Ecto neural progenitor cell (in vitro differentiated cells): ENCODE results near the gene KCTD6.

Experiments used
- DNase-seq: peaks from one replicate; pipeline ENCODE4 v3.0.0-alpha.2; 2018; ENCODE audit warnings: low spot score

The KCTD6 gene

DNA sequence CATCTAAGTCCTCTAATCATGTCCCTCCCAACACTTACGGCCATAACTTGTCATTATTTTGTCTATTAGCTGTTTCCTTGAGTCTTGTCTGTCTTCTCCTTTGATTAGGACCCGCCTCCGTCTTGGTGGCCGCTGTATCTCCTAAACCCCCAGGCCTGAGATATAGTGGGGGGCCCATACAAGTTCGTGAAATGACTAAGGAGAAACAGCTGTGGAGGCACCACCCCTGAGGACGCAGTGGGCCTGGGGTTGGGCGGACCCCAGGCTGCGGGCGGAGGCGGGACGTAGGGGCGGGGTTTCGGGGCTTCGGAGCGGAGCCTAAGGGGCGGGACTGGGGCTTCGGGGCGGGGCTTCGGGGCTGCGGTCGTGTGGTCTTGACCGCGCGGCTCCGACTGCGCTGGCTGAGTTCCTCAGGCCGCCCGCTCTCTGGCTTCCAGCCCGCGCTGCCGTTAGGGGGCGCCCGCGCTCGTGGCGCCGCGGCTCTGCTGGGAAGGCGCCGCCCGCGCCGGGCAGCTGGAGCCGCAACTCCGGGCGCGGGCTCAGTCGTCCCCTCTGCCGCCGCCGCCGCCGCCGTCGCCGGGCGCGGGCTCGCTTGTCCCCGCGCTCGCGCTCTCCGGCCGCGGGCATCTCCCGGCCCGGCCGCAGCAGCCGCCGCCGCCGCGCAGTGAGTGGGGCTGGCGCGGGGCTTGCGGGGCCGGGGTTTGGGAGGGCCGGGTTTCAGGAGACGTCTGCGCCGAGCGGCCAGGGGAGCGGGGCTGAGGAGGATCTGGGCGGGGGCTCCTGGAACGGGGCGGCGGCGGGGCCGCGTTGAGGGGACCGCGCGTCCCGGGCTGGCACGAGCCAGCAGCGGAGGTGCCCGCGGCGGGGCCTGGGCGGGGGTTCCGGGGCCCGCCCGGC is at the start of gene KCTD6:
Gene KCTD6, plus strand, starts transcription at position 591 of the 897 bp plus-strand sequence. CDS start 6,660 bp downstream, outside the sequence.
- peak; percentile 95 for DNase-seq

- no peak for DNase-seq
These were observed 39.7 kb upstream of the KCTD6 start for GRCh38 chr3:58452176-58452575.

DNA sequence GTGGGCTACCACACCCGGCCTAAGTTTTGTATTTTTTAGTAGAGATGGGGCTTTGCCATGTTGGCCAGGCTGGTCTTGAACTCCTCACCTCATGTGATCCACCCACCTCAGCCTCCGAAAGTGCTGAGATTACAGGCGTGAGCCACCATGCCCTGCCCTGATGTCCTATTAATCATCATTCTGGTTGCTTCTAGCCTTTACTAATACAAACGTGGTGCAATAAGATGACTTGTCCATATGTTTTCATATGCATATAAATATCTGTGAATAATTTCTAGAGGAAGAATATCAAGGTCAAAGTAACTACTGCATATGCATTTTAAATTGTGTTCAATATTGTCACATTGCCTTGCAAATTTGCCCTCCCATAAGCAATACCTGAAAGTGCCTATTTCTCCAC is 32.7 kb upstream of the KCTD6 start:
- DNase-seq: no peak

GRCh38 chr3:58462829-58463180 is 29.1 kb upstream of the KCTD6 start:
- DNase-seq: no peak

GRCh38 chr3:58463181-58463941 is 28.5 kb upstream of the KCTD6 start:
- peak; percentile 81 for DNase-seq

DNA sequence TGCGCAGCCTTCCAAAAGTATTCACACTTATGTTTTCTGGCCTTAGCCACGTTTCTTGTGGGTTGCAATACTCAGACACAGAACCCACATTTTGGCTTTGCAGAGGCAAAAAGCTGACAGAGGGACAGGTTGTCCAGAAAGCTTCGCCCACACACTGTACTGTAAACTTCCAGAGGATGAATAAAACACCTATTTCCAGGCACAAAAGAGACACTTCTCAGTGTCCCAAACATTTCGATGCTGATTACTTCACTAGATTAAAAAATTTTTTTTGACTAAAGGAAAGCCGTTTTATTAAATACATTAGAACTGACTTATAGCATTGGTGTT is 28.0 kb upstream of the KCTD6 start:
- DNase-seq: no peak

DNA sequence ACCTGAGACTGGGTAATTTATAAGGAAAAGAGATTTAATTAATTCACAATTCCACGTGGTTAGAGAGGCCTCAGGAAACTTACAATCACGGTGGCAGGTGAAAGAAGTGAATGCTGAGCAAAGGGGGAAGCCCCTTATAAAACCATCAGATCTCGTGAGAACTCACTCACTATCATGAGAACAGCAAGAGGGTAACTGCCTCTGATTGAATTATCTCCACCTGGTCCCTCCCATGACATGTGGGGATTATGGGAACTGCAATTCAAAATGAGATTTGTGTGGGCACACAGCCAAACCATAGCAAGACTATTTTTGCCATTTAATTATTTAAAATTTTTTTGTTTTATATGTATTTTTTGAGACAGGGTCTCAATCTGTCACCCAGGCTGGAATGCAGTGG is 27.0 kb upstream of the KCTD6 start:
- DNase-seq: no peak

- DNase-seq: no peak
These were observed 24.9 kb upstream of the KCTD6 start for GRCh38 chr3:58466899-58467563.

GRCh38 chr3:58469096-58469495 is 22.8 kb upstream of the KCTD6 start:
- no peak for DNase-seq

GRCh38 chr3:58470363-58471024 is 21.4 kb upstream of the KCTD6 start:
- DNase-seq: no peak

DNA sequence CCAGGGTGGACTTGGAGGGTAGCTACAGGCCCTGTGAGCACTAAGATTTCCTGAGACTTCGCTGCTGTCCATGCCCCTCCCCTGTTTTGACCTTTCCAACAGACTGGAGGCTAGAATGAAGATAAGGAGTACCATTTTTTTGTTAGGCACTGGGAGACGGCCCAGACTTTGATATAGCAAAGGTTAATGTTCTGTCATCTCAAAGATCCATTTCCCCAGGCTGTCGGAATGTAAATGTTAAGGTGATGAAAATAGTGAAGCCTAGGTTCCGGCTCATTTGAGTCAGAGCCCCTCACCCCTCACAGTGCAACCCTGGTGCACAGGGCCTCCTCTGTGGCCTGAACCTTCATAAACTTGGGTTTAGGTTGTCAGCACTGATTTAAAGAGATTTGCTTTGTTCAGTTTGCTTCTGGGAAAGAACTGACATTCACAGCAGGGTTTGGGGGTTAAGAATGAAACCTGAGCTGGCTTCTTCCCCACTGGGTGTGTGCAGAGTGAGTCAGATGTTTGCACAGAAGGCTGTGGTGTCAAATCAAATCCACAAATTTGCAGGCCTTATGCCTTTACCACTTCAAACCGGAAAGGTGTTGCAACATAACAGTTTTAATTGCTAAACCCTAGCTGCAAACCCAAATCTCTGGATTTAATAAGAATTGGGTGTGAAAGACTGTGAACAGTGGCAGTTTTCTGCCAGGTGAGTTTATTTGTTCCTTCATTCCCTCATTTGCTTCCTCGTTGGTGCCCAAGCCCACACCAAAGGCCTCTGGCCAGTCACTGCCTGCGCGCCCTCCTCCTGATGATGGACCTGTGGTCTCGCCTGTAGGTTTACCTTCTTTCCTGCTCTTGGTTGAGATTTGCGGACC is 20.6 kb upstream of the KCTD6 start:
- no peak for DNase-seq

GRCh38 chr3:58473275-58473674 is 18.6 kb upstream of the KCTD6 start:
- no peak for DNase-seq

DNA sequence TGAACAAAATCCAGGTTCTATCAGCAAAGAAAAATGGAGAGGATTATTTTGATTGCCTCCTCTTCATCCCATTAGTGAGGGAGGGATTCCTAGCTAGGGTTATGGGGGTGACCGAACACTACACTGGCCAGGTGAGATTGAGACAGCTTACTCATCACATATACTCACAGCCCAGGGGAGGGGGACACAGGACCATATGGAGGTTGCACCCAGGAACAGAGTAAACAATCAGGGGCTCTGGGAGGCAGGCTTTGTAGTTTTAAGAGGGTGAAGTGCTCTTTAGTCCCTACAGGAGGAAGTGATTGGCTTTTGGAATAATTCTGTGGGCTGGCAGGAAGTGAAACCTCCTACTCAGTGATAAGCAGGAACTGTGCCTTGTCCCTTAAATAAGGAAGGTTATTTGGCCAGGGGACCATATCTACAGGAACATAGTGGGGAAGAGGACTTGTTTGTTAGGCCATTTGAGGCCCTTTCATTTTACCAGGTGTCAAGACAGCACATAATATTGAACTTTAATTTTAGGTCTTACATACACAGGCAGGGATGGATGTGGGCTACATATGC is 17.5 kb upstream of the KCTD6 start:
- no peak for DNase-seq

DNA sequence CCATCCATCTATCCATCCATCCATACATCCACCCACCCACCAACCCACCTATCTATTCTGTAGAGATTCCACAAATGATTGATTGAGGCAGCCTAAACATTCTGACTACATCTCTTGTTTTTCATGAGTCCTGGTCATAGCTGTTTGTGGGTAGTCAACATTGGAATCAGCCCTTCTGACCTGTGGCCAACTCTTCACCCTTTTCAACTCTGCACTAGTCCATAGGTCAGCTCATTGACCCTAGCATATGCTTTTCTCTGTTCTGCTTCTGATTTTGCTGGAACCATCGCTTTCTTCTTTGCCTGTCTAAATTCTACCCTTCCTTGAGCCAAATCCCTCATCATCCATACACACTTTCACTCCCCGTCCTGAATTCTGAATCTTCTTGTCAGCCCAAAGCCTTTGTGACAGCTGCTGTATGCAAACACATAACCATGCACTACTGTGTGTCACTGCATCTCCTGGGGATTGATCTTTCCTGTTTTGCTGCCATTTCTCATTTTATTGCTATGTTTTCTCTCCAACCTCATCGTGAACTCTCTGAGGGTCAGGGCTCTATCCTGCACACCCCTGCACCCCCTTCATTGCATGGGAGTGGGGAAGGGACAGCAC is 16.8 kb upstream of the KCTD6 start:
- DNase-seq: no peak

- DNase-seq: no peak
These were observed 13.1 kb upstream of the KCTD6 start for GRCh38 chr3:58478781-58479180.

DNA sequence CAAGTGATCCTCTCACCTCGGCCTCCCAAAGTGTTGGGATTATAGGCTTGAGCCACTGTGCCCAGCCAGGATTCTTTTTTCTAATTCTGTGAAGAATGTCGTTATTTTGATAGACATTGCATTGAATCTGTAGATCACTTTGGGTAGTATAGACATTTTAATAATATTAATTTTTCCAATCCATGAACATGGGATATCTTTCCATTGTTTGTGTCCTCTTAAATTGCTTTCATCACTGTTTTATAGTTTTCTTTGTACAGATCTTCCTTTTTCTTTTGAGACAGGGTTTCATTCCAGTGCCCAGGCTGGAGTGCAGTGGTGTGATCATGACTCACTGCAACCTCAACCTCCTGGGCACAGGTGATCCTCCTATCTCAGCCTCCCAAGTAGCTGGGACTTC is 11.6 kb upstream of the KCTD6 start:
- DNase-seq: no peak

GRCh38 chr3:58482917-58483636 is 8.8 kb upstream of the KCTD6 start:
- no peak for DNase-seq

DNA sequence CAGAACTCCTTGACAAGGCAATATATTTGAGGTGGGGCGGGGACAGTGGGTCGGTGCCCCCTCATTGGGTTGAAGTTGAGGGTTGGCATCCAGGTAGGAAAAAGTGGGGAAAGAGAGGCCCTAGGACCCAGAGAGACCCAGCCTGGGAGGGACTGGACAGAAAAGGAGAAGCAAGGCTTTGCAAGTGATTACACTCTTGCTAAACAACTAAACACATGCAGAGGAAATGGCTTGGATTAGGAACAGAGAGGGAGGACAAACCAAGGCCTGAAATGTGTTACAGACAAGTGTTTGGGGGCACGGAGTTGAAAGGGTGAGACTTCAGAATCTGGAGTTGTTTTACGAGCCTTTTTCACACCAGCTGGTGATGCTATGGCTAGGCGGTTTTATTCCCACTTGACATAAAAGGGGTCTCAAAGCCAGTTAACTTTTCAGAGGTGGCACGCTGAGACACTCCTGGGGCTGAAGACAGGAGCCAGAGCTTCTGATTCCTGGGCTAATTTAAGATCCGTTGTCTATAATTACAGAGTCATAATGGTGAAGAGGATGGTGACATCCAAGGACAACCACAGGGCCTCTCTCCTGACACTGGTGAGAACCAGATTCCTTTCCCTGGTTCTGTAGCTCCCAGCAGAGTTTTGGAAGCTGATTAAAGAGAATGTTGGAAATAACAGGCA is 7.7 kb upstream of the KCTD6 start:
- DNase-seq: no peak

DNA sequence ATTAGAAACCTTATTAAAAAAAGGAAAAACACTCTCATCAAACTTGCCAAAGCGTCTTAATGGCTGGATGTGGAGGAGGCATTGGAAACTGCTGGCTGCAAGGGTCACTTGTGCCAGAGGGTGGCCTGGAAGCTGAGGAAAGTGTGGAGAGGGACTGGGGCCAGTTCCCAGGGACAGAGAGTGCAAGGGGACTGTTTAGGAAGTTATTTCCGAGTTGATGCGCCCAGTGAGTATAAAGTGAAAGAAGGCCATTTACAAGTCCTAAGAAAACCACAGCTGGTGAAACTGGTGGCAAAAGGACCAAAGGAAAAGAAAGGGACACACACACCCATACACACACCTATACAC is 7.2 kb upstream of the KCTD6 start:
- no peak for DNase-seq
